Measurements from ENCODE around the gene EXOC3.
"Not testable (repeated sequence)": the region's sequence is repeated elsewhere in the genome, so short reads cannot be mapped to it uniquely, and the experiment has no call there.

The EXOC3 gene

GRCh38 chr5:471750-472058, 28.7 kb downstream of the EXOC3 start:
- peak overlapping the region; percentile 63 for H3K4me3 ChIP-seq (replicated peaks; ENCODE audit: low read depth, low read length)
- TF ChIP-seq CTCF (IDR thresholded peaks at IDR 0.05; ENCODE audit: low read length, missing control alignments) = no peak
- DNase-seq (ENCODE audit: low read depth) = no peak

GRCh38 chr5:472076-472655, 29.2 kb downstream of the EXOC3 start:
- H3K4me3 ChIP-seq (replicated peaks; ENCODE audit: low read depth, low read length) = peak overlapping the region; percentile 63
- no peak for DNase-seq (ENCODE audit: low read depth)
- TF ChIP-seq CTCF (IDR thresholded peaks at IDR 0.05; ENCODE audit: low read length, missing control alignments) = no peak

- no peak for TF ChIP-seq CTCF (IDR thresholded peaks at IDR 0.05; ENCODE audit: low read length, missing control alignments)
- peak overlapping the region; percentile 71 for H3K4me3 ChIP-seq (replicated peaks; ENCODE audit: low read depth, low read length)
- DNase-seq (ENCODE audit: low read depth) = peak; percentile 77
Measured at GRCh38 chr5:472656-473550, 29.9 kb downstream of the EXOC3 start.

- TF ChIP-seq CTCF (IDR thresholded peaks at IDR 0.05; ENCODE audit: low read length, missing control alignments) = no peak
- peak overlapping the region; percentile 71 for H3K4me3 ChIP-seq (replicated peaks; ENCODE audit: low read depth, low read length)
- peak; percentile 39 for DNase-seq (ENCODE audit: low read depth)
Measured at GRCh38 chr5:473551-474192, 30.7 kb downstream of the EXOC3 start.

GRCh38 chr5:474232-474839, 31.4 kb downstream of the EXOC3 start:
- not testable (repeated sequence) for DNase-seq (ENCODE audit: low read depth)
- H3K4me3 ChIP-seq (replicated peaks; ENCODE audit: low read depth, low read length) = peak overlapping the region; percentile 71

GRCh38 chr5:474840-475661, 32.1 kb downstream of the EXOC3 start:
- peak; percentile 12 for DNase-seq (ENCODE audit: low read depth)
- TF ChIP-seq CTCF (IDR thresholded peaks at IDR 0.05; ENCODE audit: low read length, missing control alignments) = no peak
- peak overlapping the region; percentile 43 for H3K4me3 ChIP-seq (replicated peaks; ENCODE audit: low read depth, low read length)
